NT2/D1 (cell line): ENCODE data around the gene FOXP4.

Experiments
- SUZ12 ChIP-seq: IDR thresholded peaks from 2 replicates; pipeline ENCODE4 v1.6.1; 2011; ENCODE audit not compliant: insufficient read length, insufficient read depth; ENCODE audit errors: extremely low read depth
- ZNF274 ChIP-seq: IDR thresholded peaks from 2 replicates; pipeline ENCODE4 v1.6.1; 2011; ENCODE audit warnings: mild to moderate bottlenecking, low read depth, low read length

DNA sequence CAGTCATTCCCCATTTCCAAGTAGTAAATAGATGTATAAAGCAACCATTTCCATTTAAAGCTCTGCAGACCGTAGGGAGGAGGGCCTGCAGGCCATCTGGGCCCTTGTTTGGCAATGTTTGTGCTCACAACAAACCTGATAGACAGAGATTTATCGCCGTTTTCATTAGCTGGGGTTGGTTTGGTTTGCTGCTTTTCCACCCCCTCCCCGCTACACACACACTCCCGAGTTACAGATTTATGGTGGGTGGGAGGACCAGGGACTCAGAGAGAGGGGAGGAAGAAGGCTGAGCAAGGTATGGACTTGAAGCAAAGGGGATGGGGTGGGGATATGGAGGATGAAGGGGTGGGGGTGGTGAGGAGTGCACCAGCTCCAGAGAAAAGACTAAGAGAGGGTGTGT, 36.6 kb upstream of the FOXP4 start:
- no peak for TF ChIP-seq SUZ12
- TF ChIP-seq ZNF274, result no peak
